BJ (cell line): Measurements from ENCODE around the gene SMAD1. TPM values are rescaled to one million over a fixed set of nuclear protein-coding genes. Genes with fewer than 3 reads are reported as not detected.

ENCODE experiments used
- CTCF ChIA-PET: fragments of 350-600 bp; formaldehyde crosslinking; extraction: SDS; loops from one replicate; lab custom pipeline; 2021; ENCODE audit warnings: antibody characterized with exemption, inconsistent platforms; lab: Yijun Ruan, JAX
- POLR2A ChIA-PET: fragments of 300-600 bp; sonication (Branson Sonifier 250); formaldehyde crosslinking; extraction: SDS; loops from one replicate; lab custom pipeline; 2021; ENCODE audit warnings: antibody characterized with exemption; lab: Charles Lee
- DNase-seq: peaks from one replicate; pipeline ENCODE4 v3.0.0-alpha.2; 2011; ENCODE audit warnings: low read depth
- H3K27me3 ChIP-seq: 2 replicates; pipeline ENCODE4 v1.6.0; 2011; ENCODE audit warnings: low read length; ENCODE audit not compliant: control insufficient read depth, insufficient read depth
- H3K36me3 ChIP-seq: 2 replicates; pipeline ENCODE4 v1.5.1; 2011; ENCODE audit warnings: low read length; ENCODE audit not compliant: control insufficient read depth, insufficient read depth
- H3K4me3 ChIP-seq: 2 replicates; pipeline ENCODE4 v1.5.1; 2011; ENCODE audit warnings: low read depth, mild to moderate bottlenecking, control low read depth, low read length
- polyA plus RNA-seq: library from polyadenylated mRNA; depleted of rRNA; stranded (reverse); fragments of >200 nt; gene quantifications from 2 replicates; pipeline ENCODE4 v1.2.3, GENCODE V29; 2011
- TF ChIP-seq, protein P1 (sequence below): IDR thresholded peaks from 2 replicates; pipeline ENCODE4 v1.5.1; 2011; ENCODE audit warnings: low read depth, mild to moderate bottlenecking, control low read depth, inconsistent platforms, low read length, moderate library complexity; ENCODE audit not compliant: insufficient read depth

The SMAD1 gene
- polyA plus RNA-seq, 1 experiment, result 26.1 TPM

DNA sequence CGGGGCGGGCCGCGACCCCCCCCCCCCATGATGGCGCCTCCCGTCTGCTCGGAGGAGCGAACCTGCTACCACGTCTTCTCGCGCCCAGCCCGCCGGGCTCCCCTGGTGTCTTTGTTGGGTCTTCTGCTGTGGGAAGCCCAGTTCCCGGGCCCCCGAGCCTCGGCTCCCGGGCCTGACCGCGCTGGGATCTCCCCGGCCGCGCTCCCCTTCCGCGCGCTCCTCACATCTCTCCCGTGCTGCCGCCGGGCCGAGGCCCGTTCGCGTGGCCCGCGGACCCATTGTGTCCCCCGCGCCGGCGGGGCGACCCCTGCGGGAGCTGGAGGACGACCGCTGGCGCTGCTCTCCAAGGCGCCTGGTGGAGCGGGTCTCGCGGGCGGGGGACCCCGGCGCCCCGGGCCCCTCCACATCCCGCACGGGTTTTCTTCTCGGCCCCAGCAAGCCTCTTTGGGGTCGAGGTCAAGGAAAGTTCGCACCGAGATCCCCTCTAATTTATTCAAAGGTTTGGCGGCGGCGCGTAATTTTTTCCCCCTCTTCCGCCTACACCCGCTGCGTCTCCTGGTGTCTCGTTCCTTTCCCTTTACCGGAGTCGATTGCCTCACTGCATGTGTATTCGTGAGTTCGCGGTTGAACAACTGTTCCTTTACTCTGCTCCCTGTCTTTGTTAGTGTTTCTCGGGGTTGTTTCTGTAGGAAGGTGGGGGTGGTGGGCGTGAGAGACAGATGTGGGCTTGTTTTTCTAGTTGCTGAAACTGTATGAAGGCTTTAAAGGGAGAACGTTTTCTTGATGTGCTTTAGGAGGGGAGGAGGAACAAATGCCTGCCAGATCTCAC is 770 bp downstream of the SMAD1 start:
- H3K36me3 ChIP-seq, result no peaks in the 10 kb centered on the region
- CTCF ChIA-PET, result interaction anchor here (1.0 kb wide), 1 partner anchor 249 kb away, joined by 3 read pairs; no protein-coding TSS in a partner anchor
- POLR2A ChIA-PET, result no interaction called here
- H3K4me3 ChIP-seq, result peak overlapping the region; percentile 61
- no peak for DNase-seq
- H3K27me3 ChIP-seq, result no peaks in the 10 kb centered on the region
- TF ChIP-seq, protein P1, sequence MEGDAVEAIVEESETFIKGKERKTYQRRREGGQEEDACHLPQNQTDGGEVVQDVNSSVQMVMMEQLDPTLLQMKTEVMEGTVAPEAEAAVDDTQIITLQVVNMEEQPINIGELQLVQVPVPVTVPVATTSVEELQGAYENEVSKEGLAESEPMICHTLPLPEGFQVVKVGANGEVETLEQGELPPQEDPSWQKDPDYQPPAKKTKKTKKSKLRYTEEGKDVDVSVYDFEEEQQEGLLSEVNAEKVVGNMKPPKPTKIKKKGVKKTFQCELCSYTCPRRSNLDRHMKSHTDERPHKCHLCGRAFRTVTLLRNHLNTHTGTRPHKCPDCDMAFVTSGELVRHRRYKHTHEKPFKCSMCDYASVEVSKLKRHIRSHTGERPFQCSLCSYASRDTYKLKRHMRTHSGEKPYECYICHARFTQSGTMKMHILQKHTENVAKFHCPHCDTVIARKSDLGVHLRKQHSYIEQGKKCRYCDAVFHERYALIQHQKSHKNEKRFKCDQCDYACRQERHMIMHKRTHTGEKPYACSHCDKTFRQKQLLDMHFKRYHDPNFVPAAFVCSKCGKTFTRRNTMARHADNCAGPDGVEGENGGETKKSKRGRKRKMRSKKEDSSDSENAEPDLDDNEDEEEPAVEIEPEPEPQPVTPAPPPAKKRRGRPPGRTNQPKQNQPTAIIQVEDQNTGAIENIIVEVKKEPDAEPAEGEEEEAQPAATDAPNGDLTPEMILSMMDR, result no peak

DNA sequence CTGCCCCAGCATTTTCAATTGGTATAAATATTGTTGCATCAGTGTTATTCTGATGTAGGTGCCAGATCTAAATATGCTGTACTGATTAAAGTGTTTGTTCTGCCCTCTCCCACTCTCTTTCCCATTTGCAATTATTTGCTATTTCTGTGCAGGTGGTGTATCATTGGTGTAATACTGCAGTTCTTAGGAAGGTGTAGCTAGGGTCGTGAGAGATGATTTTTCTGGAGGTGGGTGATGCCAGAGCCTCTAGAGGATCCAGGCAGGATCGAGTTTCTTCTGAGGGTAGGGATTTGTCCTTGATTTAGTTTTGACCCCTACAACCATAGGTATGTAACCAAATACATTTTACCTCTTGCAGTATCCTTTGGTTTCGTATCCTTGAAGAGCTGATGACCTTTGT is 1.9 kb downstream of the SMAD1 start:
- POLR2A ChIA-PET, result no interaction called here
- Histone ChIP-seq H3K27me3 (no peaks in the 10 kb centered on the region), H3K36me3 (no peaks in the 10 kb centered on the region), H3K4me3 (peak overlapping the region; percentile 61)
- CTCF ChIA-PET, result no interaction called here
- TF ChIP-seq, protein P1, result no peak
- no peak for DNase-seq

DNA sequence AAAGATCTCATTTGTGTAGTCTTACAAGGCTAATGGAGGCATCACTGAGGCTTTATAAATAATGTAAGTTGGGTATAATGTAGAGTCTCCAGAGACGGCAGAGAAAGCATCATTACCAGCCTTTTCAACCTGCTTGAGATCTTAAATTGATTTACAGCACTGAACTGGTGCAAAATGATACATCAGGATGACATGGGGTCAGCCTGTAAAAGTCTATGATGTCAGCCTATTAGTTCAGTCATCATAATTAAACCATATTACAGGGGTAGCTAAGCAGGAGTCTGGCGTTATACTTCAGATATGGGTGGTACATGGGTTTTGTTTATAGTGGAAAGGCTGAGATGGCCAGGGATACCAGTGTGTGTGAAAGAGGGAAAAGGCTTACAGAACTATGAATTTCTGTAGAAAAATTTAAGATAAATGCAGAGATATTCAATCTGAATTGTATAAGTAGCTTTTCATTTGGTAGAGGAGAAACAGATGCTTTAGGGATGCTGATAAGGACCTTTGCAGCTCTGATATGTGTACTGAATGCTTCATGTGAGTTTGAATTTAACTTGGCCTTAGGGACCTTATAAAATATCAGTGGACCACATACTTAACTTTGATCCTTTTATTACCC is 2.7 kb downstream of the SMAD1 start:
- ChIA-PET CTCF (interaction anchor here (0.6 to 1.5 kb wide), 3 partner anchors 125 to 268 kb away, joined by 3 read pairs; no protein-coding TSS in a partner anchor), POLR2A (no interaction called here)
- Histone ChIP-seq H3K27me3 (no peaks in the 10 kb centered on the region), H3K36me3 (no peaks in the 10 kb centered on the region), H3K4me3 (no peak overlapping the region)
- DNase-seq, result no peak
- TF ChIP-seq, protein P1, result no peak

DNA sequence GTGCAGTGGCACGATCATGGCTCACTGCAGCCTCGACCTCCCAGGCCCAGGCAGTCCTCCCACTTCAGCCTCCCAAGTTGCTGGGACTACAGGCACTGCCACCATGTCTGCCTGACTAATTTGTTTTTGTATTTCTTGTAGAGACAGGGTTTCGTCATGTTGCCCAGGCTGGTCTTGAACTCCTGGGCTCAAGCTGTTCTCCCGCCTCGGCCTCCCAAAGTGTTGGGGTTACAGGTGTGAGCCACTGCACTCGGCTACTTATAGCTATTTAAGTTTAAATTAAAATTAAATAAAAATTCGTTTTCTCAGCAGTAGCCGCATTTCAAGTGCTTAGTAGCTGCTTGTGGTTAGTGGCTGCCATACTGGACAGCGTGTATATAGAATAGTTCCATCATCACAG is 3.5 kb downstream of the SMAD1 start:
- ChIA-PET CTCF (interaction anchor here (1.2 to 1.5 kb wide), 2 partner anchors 124 to 269 kb away, joined by 3 read pairs; no protein-coding TSS in a partner anchor), POLR2A (no interaction called here)
- TF ChIP-seq, protein P1, result no peak
- H3K27me3 ChIP-seq, result no peaks in the 10 kb centered on the region
- no peak overlapping the region for H3K4me3 ChIP-seq
- no peak for DNase-seq
- no peaks in the 10 kb centered on the region for H3K36me3 ChIP-seq

DNA sequence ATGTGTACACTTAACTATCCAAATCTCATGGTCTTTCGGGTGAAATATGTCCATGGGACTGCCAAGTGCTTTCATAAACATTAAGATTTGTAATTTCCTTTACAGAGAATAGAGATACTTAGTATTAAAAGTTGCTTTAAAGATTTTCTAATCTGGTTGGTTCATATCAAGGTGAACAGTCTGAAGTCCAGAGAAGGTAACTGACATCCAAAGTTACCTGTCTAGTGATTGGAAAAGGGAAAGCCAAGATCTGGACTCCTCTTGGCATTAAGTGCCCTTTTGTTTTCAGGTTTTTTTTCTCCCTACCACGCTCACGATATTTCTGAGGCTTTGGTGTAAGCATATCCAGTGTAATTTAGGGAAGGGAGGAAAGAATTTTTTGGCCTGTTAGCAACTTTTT is 5.0 kb downstream of the SMAD1 start:
- no peak for DNase-seq
- ChIA-PET CTCF (interaction anchor here (0.6 kb wide), 1 partner anchor 237 kb away, joined by 3 read pairs; no protein-coding TSS in a partner anchor), POLR2A (no interaction called here)
- Histone ChIP-seq H3K36me3 (no peaks in the 10 kb centered on the region), H3K4me3 (no peak overlapping the region), H3K27me3 (no peaks in the 10 kb centered on the region)
- TF ChIP-seq, protein P1, result no peak
